UCSD-AML1 (cell line): ENCODE data around the gene CAMK2B.

Experiments
- DNase-seq: peaks from one replicate; lab custom pipeline; 2025; ENCODE audit not compliant: unreplicated experiment; lab: John Stamatoyannopoulos, UW

The CAMK2B gene

GRCh38 chr7:44325201-44325671, at the start of gene CAMK2B:
Gene CAMK2B, minus strand, starts transcription at chr7:44325594. Its CDS starts 173 bp downstream, at chr7:44325421.
- DNase-seq, result no peak

GRCh38 chr7:44374007-44374763, 48.8 kb upstream of the CAMK2B start:
- no peak for DNase-seq

GRCh38 chr7:44373418-44373740, 48.0 kb upstream of the CAMK2B start:
- DNase-seq, result no peak

GRCh38 chr7:44372560-44373417, 47.4 kb upstream of the CAMK2B start:
- DNase-seq, result no peak

- DNase-seq, result no peak
Observed at GRCh38 chr7:44368885-44369284, 43.5 kb upstream of the CAMK2B start.

- DNase-seq, result no peak
Observed at GRCh38 chr7:44368455-44368854, 43.1 kb upstream of the CAMK2B start.

- no peak for DNase-seq
Observed at GRCh38 chr7:44367475-44368043, 42.2 kb upstream of the CAMK2B start.

- no peak for DNase-seq
Observed at GRCh38 chr7:44366986-44367385, 41.6 kb upstream of the CAMK2B start.

GRCh38 chr7:44353668-44354067, 28.3 kb upstream of the CAMK2B start:
- DNase-seq, result no peak

- DNase-seq, result no peak
Observed at GRCh38 chr7:44348851-44349781, 23.7 kb upstream of the CAMK2B start.

GRCh38 chr7:44348300-44348699, 22.9 kb upstream of the CAMK2B start:
- no peak for DNase-seq

- DNase-seq, result no peak
Observed at GRCh38 chr7:44347546-44348114, 22.2 kb upstream of the CAMK2B start.

GRCh38 chr7:44346063-44346462, 20.7 kb upstream of the CAMK2B start:
- DNase-seq, result no peak

- no peak for DNase-seq
Observed at GRCh38 chr7:44341401-44341800, 16.0 kb upstream of the CAMK2B start.

- no peak for DNase-seq
Observed at GRCh38 chr7:44338600-44338999, 13.2 kb upstream of the CAMK2B start.

GRCh38 chr7:44336491-44336890, 11.1 kb upstream of the CAMK2B start:
- DNase-seq, result no peak

- DNase-seq, result no peak
Observed at GRCh38 chr7:44335184-44335583, 9.8 kb upstream of the CAMK2B start.

GRCh38 chr7:44334734-44335097, 9.3 kb upstream of the CAMK2B start:
- DNase-seq, result no peak

GRCh38 chr7:44333911-44334733, 8.7 kb upstream of the CAMK2B start:
- DNase-seq, result no peak

GRCh38 chr7:44331682-44332081, 6.3 kb upstream of the CAMK2B start:
- DNase-seq, result no peak
